K562 (cell line): ENCODE measurements around the gene CDCA7. TPM values are rescaled to one million over a fixed set of nuclear protein-coding genes. Genes with fewer than 3 reads are reported as not detected.

ENCODE experiments used
- DLX4 ChIP-seq: fragments of 250-450 bp; sonication (Bioruptor Pico); IDR thresholded peaks from 2 replicates; pipeline ENCODE4 v1.6.1; 2021; ENCODE audit warnings: mild to moderate bottlenecking
- HDAC2 ChIP-seq: fragments of 450-650 bp; IDR thresholded peaks from 2 replicates; pipeline ENCODE4 v1.6.1; 2016; ENCODE audit warnings: mild to moderate bottlenecking
- HSF4 ChIP-seq: fragments of 250-450 bp; sonication (Bioruptor Pico); IDR thresholded peaks from 2 replicates; pipeline ENCODE4 v2.1.2; 2022; ENCODE audit warnings: mild to moderate bottlenecking, moderate library complexity, borderline replicate concordance
- KLF16 ChIP-seq: IDR thresholded peaks from 2 replicates; pipeline ENCODE4 v1.6.1; 2016; ENCODE audit warnings: antibody characterized with exemption
- MAFG ChIP-seq: fragments of 450-650 bp; conservative IDR thresholded peaks from 2 replicates; pipeline ENCODE4 v1.6.1; 2016; ENCODE audit warnings: missing genetic modification characterization, missing compliant biosample characterization
- SAFB ChIP-seq: fragments of 200-400 bp; formaldehyde crosslinking; IDR thresholded peaks from 2 replicates; pipeline ENCODE4 v1.6.1; 2017; ENCODE audit warnings: low read depth, low read length, borderline replicate concordance
- SMAD1 ChIP-seq: fragments of 150-350 bp; IDR thresholded peaks from 2 replicates; pipeline ENCODE4 v1.6.1; 2014; ENCODE audit warnings: low read length, low read depth; ENCODE audit not compliant: partially characterized antibody
- SMARCC2 ChIP-seq: fragments of 450-650 bp; IDR thresholded peaks from 2 replicates; pipeline ENCODE4 v1.6.1; 2017; ENCODE audit warnings: antibody characterized with exemption, moderate library complexity, mild to moderate bottlenecking, low read depth
- TAF7 ChIP-seq: fragments of 450-650 bp; IDR thresholded peaks from 2 replicates; pipeline ENCODE4 v1.6.1; 2016; ENCODE audit warnings: missing genetic modification characterization, missing compliant biosample characterization
- TAF9B ChIP-seq: fragments of 450-650 bp; IDR thresholded peaks from 2 replicates; pipeline ENCODE4 v1.6.1; 2018; ENCODE audit warnings: mild to moderate bottlenecking; ENCODE audit not compliant: partially characterized antibody
- UBTF ChIP-seq, 2 experiments: IDR thresholded peaks; 2 replicates each; pipeline ENCODE4 v1.6.1; 2012; ENCODE audit warnings: improper control_type of control experiment in 2 of 2, low read depth in 2 of 2, low read length in 2 of 2, borderline replicate concordance in 1 of 2
- XRCC4 ChIP-seq: IDR thresholded peaks from one replicate; pipeline ENCODE4 v1.6.1; 2011; ENCODE audit not compliant: insufficient read depth, insufficient read length; ENCODE audit errors: extremely low read depth
- ZNF165 ChIP-seq: fragments of 250-450 bp; sonication (Bioruptor Pico); IDR thresholded peaks from 2 replicates; pipeline ENCODE4 v1.4.0; 2020; ENCODE audit warnings: borderline replicate concordance
- ZNF316 ChIP-seq: fragments of 450-650 bp; IDR thresholded peaks from 2 replicates; pipeline ENCODE4 v1.6.1; 2016
- polyA plus RNA-seq, 8 experiments: library from polyadenylated mRNA; depleted of rRNA in 4 of 8; stranded (reverse) in 5 of 8; unstranded in 3 of 8; fragments of >200 nt; fragmentation: Nextera tagmentation in 2 of 8; fragmentation: Illumina TruSeq in 1 of 8; extraction: Ambion mirVana in 2 of 8; extraction: Trizol in 1 of 8; gene quantifications; 2 replicates each; pipeline versions ENCODE4 v1.2.1 to v1.2.3, GENCODE V29; 2011 to 2014; ENCODE audit warnings: inconsistent platforms in 1 of 8, missing spikeins in 1 of 8
- total RNA-seq, 7 experiments: library from RNA; depleted of rRNA in 6 of 7; stranded (reverse); fragments of >200 nt in 6 of 7; fragmentation: Illumina TruSeq in 2 of 7; extraction: Trizol in 2 of 7; gene quantifications; 2 replicates each; pipeline versions ENCODE4 v1.2.1 to v1.2.3, GENCODE V29; 2011 to 2021; ENCODE audit warnings: low replicate concordance in 1 of 7
- TF ChIP-seq, protein P1 (sequence below): fragments of 250-450 bp; sonication (Bioruptor Pico); IDR thresholded peaks from 2 replicates; pipeline ENCODE4 v1.8.0; 2022; ENCODE audit warnings: moderate library complexity, mild to moderate bottlenecking, inconsistent platforms
- TF ChIP-seq, protein P2 (sequence below): fragments of 450-650 bp; formaldehyde crosslinking; conservative IDR thresholded peaks from 2 replicates; pipeline ENCODE4 v1.4.0; 2022; ENCODE audit warnings: mild to moderate bottlenecking, missing genetic modification characterization
- TF ChIP-seq, protein P3 (sequence below), 2 experiments: fragments of 150-350 bp in 1 of 2; IDR thresholded peaks; 2 replicates each; pipeline ENCODE4 v1.6.1; 2012 to 2016; ENCODE audit warnings: low read depth in 2 of 2, low read length in 2 of 2, mild to moderate bottlenecking in 1 of 2, moderate library complexity in 1 of 2
- TF ChIP-seq, protein P4 (sequence below): fragments of 450-650 bp; formaldehyde crosslinking; IDR thresholded peaks from 2 replicates; pipeline ENCODE4 v1.4.0; 2020; ENCODE audit warnings: mild to moderate bottlenecking

Gene CDCA7
- total and polyA plus RNA-seq, 9 of the 15 experiments (the other 6 are each of a cell fraction or from before 2014, with no cell fraction given): 28.5 to 122 (median 51.0) TPM

GRCh38 chr2:173354582-173355131 is at the start of gene CDCA7 (continued):
- TF ChIP-seq, protein P1, sequence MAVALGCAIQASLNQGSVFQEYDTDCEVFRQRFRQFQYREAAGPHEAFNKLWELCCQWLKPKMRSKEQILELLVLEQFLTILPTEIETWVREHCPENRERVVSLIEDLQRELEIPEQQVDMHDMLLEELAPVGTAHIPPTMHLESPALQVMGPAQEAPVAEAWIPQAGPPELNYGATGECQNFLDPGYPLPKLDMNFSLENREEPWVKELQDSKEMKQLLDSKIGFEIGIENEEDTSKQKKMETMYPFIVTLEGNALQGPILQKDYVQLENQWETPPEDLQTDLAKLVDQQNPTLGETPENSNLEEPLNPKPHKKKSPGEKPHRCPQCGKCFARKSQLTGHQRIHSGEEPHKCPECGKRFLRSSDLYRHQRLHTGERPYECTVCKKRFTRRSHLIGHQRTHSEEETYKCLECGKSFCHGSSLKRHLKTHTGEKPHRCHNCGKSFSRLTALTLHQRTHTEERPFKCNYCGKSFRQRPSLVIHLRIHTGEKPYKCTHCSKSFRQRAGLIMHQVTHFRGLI (CRISPR knock-in tag): no peak
- TF ChIP-seq MAFG (no peak), TAF7 (tag) (no peak), SAFB (0 out of 2 replicates have a peak, but pooled peaks have one; percentile 8), XRCC4 (no peak), ZNF165 (CRISPR knock-in tag) (no peak), DLX4 (CRISPR knock-in tag) (no peak), KLF16 (no peak), SMAD1 (peak; percentile 30), UBTF (IDR thresholded peaks at IDR 0.05; ENCODE audit: borderline replicate concordance in 1 of 2, low read depth in 2 of 2, low read length in 2 of 2) (peak in 1 of 2 experiments; percentile 52; a peak in 2 of 4 replicates), TAF9B (peak; percentile 76), HSF4 (CRISPR knock-in tag) (no peak), HDAC2 (no peak), SMARCC2 (no peak), ZNF316 (no peak)
- TF ChIP-seq, protein P2, sequence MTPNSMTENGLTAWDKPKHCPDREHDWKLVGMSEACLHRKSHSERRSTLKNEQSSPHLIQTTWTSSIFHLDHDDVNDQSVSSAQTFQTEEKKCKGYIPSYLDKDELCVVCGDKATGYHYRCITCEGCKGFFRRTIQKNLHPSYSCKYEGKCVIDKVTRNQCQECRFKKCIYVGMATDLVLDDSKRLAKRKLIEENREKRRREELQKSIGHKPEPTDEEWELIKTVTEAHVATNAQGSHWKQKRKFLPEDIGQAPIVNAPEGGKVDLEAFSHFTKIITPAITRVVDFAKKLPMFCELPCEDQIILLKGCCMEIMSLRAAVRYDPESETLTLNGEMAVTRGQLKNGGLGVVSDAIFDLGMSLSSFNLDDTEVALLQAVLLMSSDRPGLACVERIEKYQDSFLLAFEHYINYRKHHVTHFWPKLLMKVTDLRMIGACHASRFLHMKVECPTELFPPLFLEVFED: no peak
- TF ChIP-seq, protein P3, sequence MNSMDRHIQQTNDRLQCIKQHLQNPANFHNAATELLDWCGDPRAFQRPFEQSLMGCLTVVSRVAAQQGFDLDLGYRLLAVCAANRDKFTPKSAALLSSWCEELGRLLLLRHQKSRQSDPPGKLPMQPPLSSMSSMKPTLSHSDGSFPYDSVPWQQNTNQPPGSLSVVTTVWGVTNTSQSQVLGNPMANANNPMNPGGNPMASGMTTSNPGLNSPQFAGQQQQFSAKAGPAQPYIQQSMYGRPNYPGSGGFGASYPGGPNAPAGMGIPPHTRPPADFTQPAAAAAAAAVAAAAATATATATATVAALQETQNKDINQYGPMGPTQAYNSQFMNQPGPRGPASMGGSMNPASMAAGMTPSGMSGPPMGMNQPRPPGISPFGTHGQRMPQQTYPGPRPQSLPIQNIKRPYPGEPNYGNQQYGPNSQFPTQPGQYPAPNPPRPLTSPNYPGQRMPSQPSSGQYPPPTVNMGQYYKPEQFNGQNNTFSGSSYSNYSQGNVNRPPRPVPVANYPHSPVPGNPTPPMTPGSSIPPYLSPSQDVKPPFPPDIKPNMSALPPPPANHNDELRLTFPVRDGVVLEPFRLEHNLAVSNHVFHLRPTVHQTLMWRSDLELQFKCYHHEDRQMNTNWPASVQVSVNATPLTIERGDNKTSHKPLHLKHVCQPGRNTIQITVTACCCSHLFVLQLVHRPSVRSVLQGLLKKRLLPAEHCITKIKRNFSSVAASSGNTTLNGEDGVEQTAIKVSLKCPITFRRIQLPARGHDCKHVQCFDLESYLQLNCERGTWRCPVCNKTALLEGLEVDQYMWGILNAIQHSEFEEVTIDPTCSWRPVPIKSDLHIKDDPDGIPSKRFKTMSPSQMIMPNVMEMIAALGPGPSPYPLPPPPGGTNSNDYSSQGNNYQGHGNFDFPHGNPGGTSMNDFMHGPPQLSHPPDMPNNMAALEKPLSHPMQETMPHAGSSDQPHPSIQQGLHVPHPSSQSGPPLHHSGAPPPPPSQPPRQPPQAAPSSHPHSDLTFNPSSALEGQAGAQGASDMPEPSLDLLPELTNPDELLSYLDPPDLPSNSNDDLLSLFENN (IDR thresholded peaks at IDR 0.05; ENCODE audit: low read depth in 2 of 2, low read length in 2 of 2): no peak; a peak in 2 of 4 replicates
- TF ChIP-seq, protein P4, sequence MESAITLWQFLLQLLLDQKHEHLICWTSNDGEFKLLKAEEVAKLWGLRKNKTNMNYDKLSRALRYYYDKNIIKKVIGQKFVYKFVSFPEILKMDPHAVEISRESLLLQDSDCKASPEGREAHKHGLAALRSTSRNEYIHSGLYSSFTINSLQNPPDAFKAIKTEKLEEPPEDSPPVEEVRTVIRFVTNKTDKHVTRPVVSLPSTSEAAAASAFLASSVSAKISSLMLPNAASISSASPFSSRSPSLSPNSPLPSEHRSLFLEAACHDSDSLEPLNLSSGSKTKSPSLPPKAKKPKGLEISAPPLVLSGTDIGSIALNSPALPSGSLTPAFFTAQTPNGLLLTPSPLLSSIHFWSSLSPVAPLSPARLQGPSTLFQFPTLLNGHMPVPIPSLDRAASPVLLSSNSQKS (CRISPR knock-in tag): no peak
